ENCODE data around the gene SYT7.

SYT7 gene

DNA sequence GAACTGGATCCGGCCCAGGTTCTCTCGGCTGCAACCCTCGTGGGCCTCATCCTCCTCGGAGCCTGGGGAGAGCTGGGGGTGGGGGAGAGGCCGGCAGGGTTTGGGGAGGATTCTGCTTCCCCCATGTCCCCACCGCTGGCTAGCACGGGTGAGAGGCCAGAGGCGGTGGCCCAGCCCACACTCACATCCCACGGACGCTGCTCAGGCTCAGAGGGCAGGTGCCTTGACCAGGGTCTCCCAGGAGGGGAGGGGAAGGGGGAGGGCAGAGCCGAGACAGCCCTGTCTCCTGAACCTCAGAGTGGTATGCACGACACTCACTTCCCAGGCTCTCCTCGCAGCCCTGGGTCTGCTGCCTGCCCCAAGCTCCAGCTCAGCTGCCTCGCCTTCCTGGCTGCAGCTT is 52.8 kb downstream of the SYT7 start:
- H3K36me3 ChIP-seq (ENCODE audit: control insufficient read depth, insufficient read depth, low read length): no peaks in the 10 kb centered on the region
- no peaks in the 10 kb centered on the region for H3K27me3 ChIP-seq (ENCODE audit: control insufficient read depth, insufficient read depth, low read length)
- no peak overlapping the region for H3K9ac ChIP-seq (ENCODE audit: low read depth, low read length)

DNA sequence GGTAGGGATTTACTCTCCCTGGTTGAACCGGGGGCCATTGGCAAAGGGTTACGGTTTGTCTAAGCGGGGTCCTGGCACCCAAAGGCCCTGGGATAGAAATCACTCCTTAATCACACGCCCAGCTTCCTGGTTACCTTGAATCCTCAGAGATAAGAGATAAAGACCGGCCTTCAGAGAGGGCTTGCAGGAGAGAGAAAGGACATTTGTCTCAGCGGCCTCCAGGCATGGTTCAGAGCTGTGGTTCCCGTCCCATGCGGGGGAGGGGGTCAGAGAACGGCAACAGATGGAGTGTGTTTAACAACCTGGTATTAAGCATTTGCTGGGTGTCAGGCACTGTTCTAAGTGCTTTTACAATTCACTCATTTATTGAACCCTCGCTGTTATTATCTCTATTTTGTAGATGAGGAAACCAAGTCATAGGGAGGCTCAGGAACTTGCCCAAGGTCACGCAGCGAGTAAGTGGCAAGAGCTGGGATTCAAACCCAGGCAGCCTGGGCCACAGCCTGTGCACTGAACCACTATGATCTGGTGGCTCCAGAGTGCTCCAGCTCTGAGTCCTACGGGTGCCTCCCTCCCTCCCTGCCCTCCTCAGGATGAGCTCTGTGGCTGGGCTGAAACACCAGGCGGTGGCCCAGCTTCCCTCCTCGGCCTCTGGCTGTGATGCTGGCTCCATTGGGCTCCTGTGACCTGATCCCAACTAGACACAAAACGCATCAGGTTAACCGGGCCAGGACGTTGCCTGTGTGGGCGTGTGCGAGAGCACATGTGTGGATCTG is 53.7 kb downstream of the SYT7 start:
- H3K4me3 ChIP-seq (ENCODE audit: low read depth, low read length): no peak overlapping the region
- no peaks in the 10 kb centered on the region for H3K9me3 ChIP-seq (ENCODE audit: control insufficient read depth, insufficient read depth, low read length)
- H3K4me1 ChIP-seq (ENCODE audit: control insufficient read depth, insufficient read depth, low read length): no peaks in the 10 kb centered on the region
- no peak overlapping the region for H3K9ac ChIP-seq (ENCODE audit: low read depth, low read length)
- no peaks in the 10 kb centered on the region for H3K36me3 ChIP-seq (ENCODE audit: control insufficient read depth, insufficient read depth, low read length)
- H3K27me3 ChIP-seq (ENCODE audit: control insufficient read depth, insufficient read depth, low read length): no peaks in the 10 kb centered on the region

More for the DNA sequence above, 52.8 kb downstream of the SYT7 start:
- Histone ChIP-seq H3K4me1 (ENCODE audit: control insufficient read depth, insufficient read depth, low read length) (no peaks in the 10 kb centered on the region), H3K9me3 (ENCODE audit: control insufficient read depth, insufficient read depth, low read length) (no peaks in the 10 kb centered on the region), H3K4me3 (ENCODE audit: low read depth, low read length) (no peak overlapping the region)

DNA sequence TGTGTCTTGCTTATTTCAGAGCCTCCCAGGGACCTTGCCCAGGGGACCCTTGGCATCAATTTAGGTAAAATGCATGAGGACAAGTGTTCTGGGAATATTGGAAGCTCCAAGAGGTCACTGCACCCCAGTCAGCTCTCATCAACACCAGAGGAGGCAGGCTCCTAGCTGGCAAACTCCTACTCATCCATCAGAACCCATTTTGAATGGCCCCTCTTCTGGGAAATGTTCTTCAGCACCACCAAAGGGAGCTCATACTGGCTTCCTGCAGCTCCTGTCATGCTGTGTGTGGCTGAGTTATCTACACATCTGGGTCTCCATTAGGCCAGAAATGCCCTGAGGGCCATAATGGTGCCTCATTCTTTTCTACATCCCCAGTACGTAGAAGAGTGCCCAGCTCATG is 54.6 kb downstream of the SYT7 start:
- H3K27me3 ChIP-seq (ENCODE audit: control insufficient read depth, insufficient read depth, low read length): no peaks in the 10 kb centered on the region
- H3K36me3 ChIP-seq (ENCODE audit: control insufficient read depth, insufficient read depth, low read length): no peaks in the 10 kb centered on the region
- no peaks in the 10 kb centered on the region for H3K4me1 ChIP-seq (ENCODE audit: control insufficient read depth, insufficient read depth, low read length)
- H3K9me3 ChIP-seq (ENCODE audit: control insufficient read depth, insufficient read depth, low read length): no peaks in the 10 kb centered on the region
- H3K9ac ChIP-seq (ENCODE audit: low read depth, low read length): no peak overlapping the region
- no peak overlapping the region for H3K4me3 ChIP-seq (ENCODE audit: low read depth, low read length)

DNA sequence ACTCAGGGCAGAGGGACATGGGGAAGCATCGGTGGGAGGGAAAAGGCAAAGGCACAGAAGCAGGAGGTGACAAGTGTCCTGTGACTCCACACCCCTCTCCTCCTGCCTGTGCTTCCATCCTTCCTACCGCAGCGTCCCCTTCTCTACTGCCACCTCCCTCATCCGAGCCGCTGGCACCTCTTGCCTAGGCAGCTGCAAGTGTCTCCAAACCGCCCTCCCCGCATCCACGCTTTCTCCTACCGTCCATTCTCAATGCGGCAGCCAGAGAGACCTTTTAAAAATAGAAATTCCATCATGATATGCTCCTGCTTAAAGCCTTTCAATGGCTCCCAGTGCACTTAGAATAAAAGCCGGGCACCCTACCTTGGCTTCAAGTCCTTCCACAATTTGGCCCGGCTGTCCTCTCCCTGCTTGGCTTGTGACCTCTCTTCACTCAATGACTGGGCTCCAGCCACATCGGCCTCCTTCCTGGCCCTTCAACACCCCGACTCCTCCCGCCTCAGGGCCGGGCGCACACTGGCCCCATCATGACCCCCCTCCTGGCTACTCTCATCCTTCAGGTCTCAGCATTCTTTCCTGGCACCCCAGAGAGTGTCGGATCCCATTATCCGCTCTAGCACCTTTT is 55.8 kb downstream of the SYT7 start:
- Histone ChIP-seq H3K9me3 (ENCODE audit: control insufficient read depth, insufficient read depth, low read length) (no peaks in the 10 kb centered on the region), H3K4me3 (ENCODE audit: low read depth, low read length) (no peak overlapping the region), H3K9ac (ENCODE audit: low read depth, low read length) (no peak overlapping the region), H3K4me1 (ENCODE audit: control insufficient read depth, insufficient read depth, low read length) (no peaks in the 10 kb centered on the region), H3K27me3 (ENCODE audit: control insufficient read depth, insufficient read depth, low read length) (no peaks in the 10 kb centered on the region), H3K36me3 (ENCODE audit: control insufficient read depth, insufficient read depth, low read length) (no peaks in the 10 kb centered on the region)

DNA sequence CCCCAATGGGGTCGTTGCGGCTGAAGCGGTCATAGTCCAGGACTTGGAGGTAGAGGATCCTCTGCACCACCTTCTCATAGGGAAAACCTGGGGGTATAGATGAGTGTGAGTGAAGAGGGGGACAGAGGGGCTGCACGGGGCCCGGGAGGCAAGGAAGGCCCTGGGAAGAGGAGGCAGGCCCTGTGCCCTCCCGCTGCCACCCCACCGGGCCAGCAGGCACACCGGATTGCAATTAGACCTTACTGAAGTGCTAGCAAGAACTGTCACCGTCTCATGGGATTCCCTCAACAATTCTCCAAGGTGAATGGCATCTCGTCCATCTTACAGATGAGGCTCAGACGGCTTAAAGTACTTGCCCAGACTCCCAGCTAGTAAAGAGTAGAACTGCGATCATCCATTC is 56.4 kb downstream of the SYT7 start:
- Histone ChIP-seq H3K9ac (ENCODE audit: low read depth, low read length) (no peak overlapping the region), H3K4me3 (ENCODE audit: low read depth, low read length) (no peak overlapping the region), H3K4me1 (ENCODE audit: control insufficient read depth, insufficient read depth, low read length) (no peaks in the 10 kb centered on the region), H3K9me3 (ENCODE audit: control insufficient read depth, insufficient read depth, low read length) (no peaks in the 10 kb centered on the region), H3K27me3 (ENCODE audit: control insufficient read depth, insufficient read depth, low read length) (no peaks in the 10 kb centered on the region), H3K36me3 (ENCODE audit: control insufficient read depth, insufficient read depth, low read length) (no peaks in the 10 kb centered on the region)

DNA sequence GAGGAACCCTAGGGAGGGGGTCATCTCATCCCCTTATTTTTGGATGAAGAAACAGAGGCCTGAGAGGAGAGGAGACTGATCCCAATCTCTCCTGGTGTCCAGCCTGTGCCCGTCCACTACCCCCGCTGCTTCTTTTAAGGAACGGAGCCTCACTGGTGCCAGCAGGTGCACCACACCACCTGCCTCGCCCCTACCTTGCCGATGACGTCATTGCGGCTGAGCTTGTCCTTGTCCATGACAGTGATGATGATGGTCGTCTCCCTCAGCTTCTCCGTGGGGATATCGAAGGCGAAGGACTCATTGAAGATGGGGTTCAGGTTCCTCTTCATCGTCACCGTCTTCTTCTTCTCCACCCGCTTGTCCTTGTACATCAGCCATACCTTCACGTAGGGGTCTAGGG is 58.0 kb downstream of the SYT7 start:
- H3K4me3 ChIP-seq (ENCODE audit: low read depth, low read length): no peak overlapping the region
- no peaks in the 10 kb centered on the region for H3K4me1 ChIP-seq (ENCODE audit: control insufficient read depth, insufficient read depth, low read length)
- no peaks in the 10 kb centered on the region for H3K27me3 ChIP-seq (ENCODE audit: control insufficient read depth, insufficient read depth, low read length)
- no peak overlapping the region for H3K9ac ChIP-seq (ENCODE audit: low read depth, low read length)
- H3K9me3 ChIP-seq (ENCODE audit: control insufficient read depth, insufficient read depth, low read length): no peaks in the 10 kb centered on the region
- H3K36me3 ChIP-seq (ENCODE audit: control insufficient read depth, insufficient read depth, low read length): no peaks in the 10 kb centered on the region

DNA sequence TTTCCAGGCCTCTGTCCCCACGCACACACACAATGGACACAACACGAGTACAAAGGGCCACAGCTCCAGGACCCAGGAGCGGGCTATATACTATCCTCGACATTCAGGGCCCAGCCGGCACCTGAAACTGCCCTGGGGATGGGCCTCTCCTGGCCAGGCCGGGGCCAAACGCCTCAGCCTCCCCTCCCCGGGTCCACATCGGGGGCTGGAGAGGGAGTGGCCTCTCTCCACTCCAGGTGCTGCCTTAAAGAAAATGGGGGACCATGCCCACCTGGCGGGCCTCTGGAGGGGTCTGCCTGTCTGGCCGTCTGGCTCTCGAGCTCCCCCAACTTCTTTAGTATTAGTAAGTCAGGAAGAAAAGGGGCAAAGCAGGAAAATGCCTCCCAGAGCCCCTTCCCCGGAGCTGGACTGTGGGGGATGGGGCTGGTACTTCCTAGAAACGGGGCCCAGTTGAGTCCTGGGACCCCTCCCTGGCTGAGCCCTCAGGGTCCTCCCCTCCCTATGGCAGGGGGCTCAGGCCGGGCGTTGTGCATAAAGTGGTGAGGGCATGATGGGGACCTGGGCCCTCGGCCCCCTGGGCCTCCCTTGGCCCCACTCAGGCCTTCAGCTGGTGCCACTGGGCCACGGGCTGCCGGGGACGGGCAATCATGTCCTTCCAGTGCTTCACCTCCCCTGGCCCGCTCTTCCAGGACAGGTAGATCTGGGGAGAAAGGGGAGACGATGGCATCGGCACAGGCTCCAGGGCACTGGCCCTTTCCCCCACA is 62.7 kb downstream of the SYT7 start:
- H3K27me3 ChIP-seq (ENCODE audit: control insufficient read depth, insufficient read depth, low read length): no peaks in the 10 kb centered on the region
- no peaks in the 10 kb centered on the region for H3K9me3 ChIP-seq (ENCODE audit: control insufficient read depth, insufficient read depth, low read length)
- H3K4me1 ChIP-seq (ENCODE audit: control insufficient read depth, insufficient read depth, low read length): peaks cover 2% of the 10 kb centered on the region
- H3K4me3 ChIP-seq (ENCODE audit: low read depth, low read length): no peak overlapping the region
- no peak overlapping the region for H3K9ac ChIP-seq (ENCODE audit: low read depth, low read length)
- H3K36me3 ChIP-seq (ENCODE audit: control insufficient read depth, insufficient read depth, low read length): no peaks in the 10 kb centered on the region

DNA sequence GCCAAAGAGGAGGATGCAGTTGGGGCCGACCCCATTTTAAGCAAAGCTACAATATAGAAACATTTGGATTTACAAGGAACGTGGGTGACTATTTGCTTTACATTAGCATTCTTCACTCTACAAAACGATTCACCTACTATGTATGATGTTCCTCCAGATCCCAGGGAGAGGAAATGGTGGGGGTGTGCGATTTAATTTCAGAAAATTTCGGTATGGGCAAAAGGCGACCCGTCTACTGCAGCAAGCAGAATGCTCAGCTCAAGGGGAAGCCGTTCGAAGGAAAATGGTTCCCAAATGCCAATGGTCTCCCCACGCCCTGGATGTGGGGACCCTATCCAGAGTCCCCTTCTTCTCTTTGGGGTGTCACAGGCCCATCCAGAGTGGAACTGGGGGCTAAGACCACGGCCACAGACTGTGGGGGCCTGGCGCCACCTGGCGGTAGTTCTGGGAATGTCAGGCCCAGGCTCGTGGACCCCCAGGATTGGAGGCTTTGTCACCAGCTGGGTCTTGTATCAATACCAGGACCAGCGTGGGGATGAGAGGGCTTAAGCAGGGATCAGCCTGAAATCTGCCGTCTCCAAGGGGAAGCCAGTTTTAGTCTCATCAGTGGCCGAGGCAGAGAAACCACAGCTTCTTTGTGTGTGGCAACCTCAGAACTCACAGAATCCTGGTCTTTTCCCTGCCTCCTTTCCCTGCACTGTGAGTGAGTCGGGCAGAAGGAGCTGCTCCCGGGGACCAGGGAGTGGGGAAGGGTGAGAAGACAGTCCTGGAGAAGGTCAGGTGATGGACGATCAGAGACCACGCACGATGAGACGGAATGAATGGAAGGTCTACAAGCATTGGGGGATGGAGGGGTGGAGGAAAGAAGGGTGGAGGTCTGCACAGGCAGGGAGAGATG is 64.0 kb downstream of the SYT7 start:
- peaks cover 2% of the 10 kb centered on the region for H3K4me1 ChIP-seq (ENCODE audit: control insufficient read depth, insufficient read depth, low read length)
- H3K9ac ChIP-seq (ENCODE audit: low read depth, low read length): no peak overlapping the region
- no peaks in the 10 kb centered on the region for H3K27me3 ChIP-seq (ENCODE audit: control insufficient read depth, insufficient read depth, low read length)
- no peaks in the 10 kb centered on the region for H3K9me3 ChIP-seq (ENCODE audit: control insufficient read depth, insufficient read depth, low read length)
- peak overlapping the region; percentile 35 for H3K4me3 ChIP-seq (ENCODE audit: low read depth, low read length)
- no peaks in the 10 kb centered on the region for H3K36me3 ChIP-seq (ENCODE audit: control insufficient read depth, insufficient read depth, low read length)

DNA sequence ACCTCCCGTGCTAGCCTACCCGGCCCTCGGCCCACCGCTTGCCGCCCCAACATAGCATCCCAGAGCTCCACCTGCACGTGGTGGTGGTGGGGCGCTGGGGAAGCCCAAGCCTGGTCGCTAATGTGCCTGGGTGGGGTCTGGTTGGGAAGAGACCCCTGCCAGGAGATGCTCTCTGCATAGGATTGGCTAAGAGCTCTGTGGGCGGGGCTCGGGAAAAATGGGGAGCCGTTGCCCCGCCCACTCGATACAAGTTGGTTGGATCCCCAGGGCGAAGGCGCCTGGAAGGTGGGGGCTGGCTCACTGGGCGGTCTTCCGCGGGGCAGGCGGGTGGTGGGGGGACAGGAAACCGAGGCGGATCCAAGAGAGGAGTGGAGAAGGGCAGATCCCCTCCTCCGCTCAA is 64.7 kb downstream of the SYT7 start:
- Histone ChIP-seq H3K9ac (ENCODE audit: low read depth, low read length) (no peak overlapping the region), H3K27me3 (ENCODE audit: control insufficient read depth, insufficient read depth, low read length) (peaks cover 4% of the 10 kb centered on the region), H3K4me3 (ENCODE audit: low read depth, low read length) (peak overlapping the region; percentile 35), H3K4me1 (ENCODE audit: control insufficient read depth, insufficient read depth, low read length) (peaks cover 2% of the 10 kb centered on the region), H3K9me3 (ENCODE audit: control insufficient read depth, insufficient read depth, low read length) (no peaks in the 10 kb centered on the region), H3K36me3 (ENCODE audit: control insufficient read depth, insufficient read depth, low read length) (no peaks in the 10 kb centered on the region)

DNA sequence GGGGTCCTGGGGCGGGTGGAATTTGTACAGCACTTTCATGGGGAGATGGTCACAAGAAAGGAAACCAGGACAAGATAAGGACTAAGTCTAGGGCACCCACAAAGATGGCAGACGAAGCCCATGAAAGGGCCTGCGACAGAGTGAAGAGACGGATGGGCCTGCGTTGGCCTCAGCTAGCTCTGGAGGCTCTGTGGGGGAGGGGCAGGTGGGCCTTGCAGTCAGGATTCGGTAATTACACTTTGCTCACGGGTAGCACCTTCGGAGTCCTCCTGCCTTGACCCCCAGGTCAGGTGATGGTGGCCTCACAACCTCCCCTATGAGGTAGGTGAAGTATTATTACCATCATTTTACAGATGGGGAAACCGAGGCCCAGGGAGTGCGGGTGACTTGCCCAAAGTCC is 65.2 kb downstream of the SYT7 start:
- H3K27me3 ChIP-seq (ENCODE audit: control insufficient read depth, insufficient read depth, low read length): peaks cover 9% of the 10 kb centered on the region
- H3K4me1 ChIP-seq (ENCODE audit: control insufficient read depth, insufficient read depth, low read length): peaks cover 2% of the 10 kb centered on the region
- no peaks in the 10 kb centered on the region for H3K36me3 ChIP-seq (ENCODE audit: control insufficient read depth, insufficient read depth, low read length)
- no peaks in the 10 kb centered on the region for H3K9me3 ChIP-seq (ENCODE audit: control insufficient read depth, insufficient read depth, low read length)
- no peak overlapping the region for H3K4me3 ChIP-seq (ENCODE audit: low read depth, low read length)
- H3K9ac ChIP-seq (ENCODE audit: low read depth, low read length): no peak overlapping the region

Data from iPS-15b (cell line).